Stimulated activated CD8-positive, alpha-beta memory T cell treated with anti-CD3 and anti-CD28 coated beads, Interleukin-15, amount 100 ng/mL, for 48 hours (primary cell): ENCODE data around the gene GAB4.

ENCODE experiments used
- DNase-seq, 2 donors: peaks; one replicate each; pipeline ENCODE4 v3.0.0-alpha.2; 2020; ENCODE audit warnings: low read depth in 2 of 2

Gene GAB4

DNA sequence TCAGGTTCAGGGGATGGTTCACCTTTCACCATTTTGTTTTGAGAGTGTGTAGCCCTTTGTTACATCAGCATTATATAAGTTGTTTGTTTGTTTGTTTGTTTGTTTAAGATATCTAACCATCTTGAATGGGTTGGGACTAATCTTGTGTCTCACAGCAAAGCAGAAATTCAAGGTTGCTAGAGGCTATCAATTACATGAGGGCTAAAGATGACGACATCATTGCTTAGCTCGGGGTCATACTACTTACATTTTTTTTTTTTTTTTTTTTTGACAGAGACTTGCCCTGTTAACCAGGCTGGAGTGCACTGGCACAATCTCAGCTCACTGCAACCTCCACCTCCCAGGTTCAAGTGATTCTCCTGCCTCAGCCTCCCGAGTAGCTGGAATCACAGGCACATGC, 95.7 kb downstream of the GAB4 start:
- no peak for DNase-seq
